Stimulated activated CD8-positive, alpha-beta memory T cell treated with anti-CD3 and anti-CD28 coated beads, Interleukin-4, amount 100 ng/mL, for 24 hours (primary cell): Measurements from ENCODE around the gene CNOT1.

Source experiments
- DNase-seq: peaks from one replicate; pipeline ENCODE4 v3.0.0-alpha.2; 2020; ENCODE audit warnings: low read depth

CNOT1 gene

GRCh38 chr16:58516768-58517107 is 112.9 kb downstream of the CNOT1 start:
- no peak for DNase-seq

DNA sequence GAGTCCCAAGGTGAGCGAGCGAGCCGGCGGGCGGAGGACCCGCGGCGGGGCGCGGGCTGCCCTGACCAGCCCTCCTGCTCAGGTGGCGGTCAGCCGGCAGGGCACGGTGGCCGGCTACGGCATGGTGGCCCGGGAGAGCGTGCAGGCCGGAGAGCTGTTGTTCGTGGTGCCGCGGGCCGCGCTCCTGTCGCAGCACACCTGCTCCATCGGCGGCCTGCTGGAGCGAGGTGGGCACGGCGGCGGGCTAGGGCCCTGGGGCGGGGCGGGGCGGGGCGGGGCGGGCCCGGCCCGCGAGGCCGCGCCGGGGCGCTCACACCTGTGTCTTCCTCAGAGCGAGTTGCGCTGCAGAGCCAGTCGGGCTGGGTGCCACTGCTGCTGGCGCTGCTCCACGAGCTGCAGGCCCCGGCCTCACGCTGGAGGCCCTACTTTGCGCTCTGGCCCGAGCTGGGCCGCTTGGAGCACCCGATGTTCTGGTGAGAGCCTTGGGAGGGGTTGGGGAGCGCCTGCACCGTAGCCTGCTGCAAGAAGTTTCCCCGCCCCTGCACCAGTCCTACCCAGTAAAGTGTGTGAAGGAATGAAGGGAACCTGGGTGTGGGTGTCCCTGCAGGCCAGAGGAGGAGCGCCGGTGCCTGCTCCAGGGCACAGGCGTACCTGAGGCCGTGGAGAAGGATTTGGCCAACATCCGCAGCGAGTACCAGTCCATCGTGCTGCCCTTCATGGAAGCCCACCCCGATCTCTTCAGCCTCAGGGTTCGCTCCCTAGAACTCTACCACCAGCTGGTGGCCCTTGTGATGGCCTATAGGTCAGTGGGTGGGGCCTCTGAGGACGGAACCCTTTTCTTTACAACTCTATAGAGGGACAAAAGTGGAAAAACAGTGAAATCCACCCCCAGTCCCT is 113.5 kb downstream of the CNOT1 start:
- DNase-seq = no peak

- peak; percentile 74 for DNase-seq
Observed at GRCh38 chr16:58515125-58515870, 114.3 kb downstream of the CNOT1 start, which contains the start of gene SETD6. Gene SETD6, plus strand, starts transcription at chr16:58515517. Its CDS starts 21 bp downstream, at chr16:58515538.

- no peak for DNase-seq
Observed at GRCh38 chr16:58513874-58514273, 115.8 kb downstream of the CNOT1 start.

- DNase-seq = peak; percentile 80
Observed at GRCh38 chr16:58511933-58512815, 117.5 kb downstream of the CNOT1 start.

DNA sequence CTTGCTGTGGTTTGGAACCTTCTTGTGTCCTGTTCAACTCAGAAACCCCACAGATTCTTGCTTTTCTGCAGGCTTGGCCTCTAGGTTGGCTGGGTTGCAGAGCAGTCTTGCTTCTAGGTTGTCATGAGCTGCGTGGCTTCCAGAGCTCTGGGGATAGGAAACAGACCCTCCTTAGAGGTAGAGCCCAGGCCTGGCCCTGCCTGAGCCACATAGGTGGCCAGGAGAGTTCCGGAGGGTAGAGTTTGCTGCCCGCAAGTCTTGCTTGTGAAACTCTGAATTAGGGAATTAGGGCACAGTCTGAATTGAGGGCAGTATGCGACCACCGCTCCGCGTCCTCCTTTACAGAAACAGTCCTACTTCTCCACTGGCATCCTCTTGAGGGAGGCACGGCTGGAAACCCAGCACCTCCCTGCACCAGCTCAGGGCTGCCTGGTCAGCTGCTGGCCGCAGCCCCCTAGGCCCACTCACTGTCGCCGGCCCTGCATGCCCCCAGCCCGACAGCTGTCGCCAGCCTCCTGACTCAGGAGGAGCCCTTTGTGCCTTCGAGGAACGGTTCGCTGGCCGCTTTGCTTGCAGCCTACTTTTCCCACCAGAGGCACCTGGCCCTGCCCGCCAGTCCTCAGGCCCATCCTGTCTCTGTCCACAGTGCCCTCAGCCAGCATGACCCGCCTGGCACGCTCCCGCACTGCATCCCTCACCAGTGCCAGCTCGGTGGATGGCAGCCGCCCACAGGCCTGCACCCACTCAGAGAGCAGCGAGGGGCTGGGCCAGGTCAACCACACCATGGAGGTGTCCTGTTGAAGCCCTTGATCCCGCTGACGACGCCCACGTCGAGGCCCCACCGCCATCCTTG is 118.6 kb downstream of the CNOT1 start:
- DNase-seq = no peak

DNA sequence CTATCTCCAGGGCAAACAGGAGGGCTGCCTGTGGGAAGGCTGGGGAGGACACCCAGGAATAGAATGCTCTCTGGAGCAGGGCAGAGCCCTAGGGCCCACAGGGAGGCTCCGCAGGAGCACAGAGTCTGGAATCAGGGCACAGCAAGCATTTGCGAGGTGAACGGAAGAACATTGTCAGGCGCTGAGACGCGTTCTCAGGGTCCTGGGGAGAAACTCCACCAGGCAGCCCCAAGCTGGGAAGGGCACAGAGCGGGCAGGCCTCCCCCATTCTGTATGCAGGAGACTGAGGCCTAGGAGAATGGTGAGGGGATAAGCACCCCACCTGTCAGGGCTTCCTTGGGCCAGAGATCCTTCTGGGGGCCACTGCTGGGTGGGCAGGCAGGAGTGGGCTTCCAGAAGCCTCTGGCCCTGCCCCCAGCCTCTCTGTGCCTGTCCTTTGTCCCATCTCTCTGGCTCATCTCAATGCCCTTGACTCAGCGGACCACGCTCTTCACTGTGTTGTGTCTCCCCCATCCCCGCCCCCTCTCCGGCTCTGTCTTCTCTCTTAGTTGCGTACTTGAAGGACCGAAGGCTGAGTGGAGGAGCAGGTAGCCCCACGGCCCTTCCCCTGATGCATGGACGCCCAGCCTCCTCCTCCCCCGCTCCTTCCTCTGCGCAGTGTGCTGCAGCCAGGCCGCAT is 119.4 kb downstream of the CNOT1 start:
- DNase-seq = no peak

GRCh38 chr16:58509256-58510096 is 120.2 kb downstream of the CNOT1 start:
- DNase-seq = no peak

GRCh38 chr16:58508671-58509251 is 120.9 kb downstream of the CNOT1 start:
- DNase-seq = no peak

DNA sequence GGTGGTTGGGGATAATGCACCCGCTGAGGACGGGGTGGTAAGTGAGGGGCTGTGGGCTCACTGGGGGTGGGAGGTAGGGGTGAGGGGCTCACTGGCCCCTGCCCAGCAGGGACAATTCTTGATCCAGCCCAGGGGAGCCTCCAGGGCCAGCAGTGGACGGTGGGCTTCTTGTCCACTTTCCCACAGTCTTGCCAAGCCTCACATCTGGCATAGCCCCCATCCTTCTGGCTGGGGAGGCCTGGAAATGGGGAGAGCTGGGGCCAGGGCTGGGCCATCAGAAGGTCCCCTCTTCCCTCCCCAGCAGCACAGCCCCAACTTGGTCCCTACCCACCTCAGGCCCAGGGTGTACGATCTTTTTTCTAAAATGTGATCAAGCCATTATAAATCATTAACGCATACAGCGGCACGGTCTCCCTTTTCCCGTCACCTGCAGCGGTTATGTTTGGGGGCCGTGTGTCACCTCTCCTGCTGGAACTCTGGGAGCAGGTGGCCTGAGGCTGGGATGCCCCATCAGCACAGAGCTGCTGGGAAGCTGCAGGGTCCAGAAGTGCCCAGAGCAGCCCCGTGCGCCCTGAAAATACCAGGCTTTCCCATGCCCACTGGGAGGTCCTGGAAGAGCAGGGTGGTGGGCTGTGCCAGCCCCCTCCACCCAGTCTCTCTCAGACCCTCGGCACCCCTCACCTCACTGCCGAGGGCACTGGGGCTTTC is 121.5 kb downstream of the CNOT1 start:
- DNase-seq = no peak

- no peak for DNase-seq
Observed at GRCh38 chr16:58507195-58507962, 122.2 kb downstream of the CNOT1 start.

GRCh38 chr16:58506241-58507194 is 123.1 kb downstream of the CNOT1 start:
- no peak for DNase-seq

DNA sequence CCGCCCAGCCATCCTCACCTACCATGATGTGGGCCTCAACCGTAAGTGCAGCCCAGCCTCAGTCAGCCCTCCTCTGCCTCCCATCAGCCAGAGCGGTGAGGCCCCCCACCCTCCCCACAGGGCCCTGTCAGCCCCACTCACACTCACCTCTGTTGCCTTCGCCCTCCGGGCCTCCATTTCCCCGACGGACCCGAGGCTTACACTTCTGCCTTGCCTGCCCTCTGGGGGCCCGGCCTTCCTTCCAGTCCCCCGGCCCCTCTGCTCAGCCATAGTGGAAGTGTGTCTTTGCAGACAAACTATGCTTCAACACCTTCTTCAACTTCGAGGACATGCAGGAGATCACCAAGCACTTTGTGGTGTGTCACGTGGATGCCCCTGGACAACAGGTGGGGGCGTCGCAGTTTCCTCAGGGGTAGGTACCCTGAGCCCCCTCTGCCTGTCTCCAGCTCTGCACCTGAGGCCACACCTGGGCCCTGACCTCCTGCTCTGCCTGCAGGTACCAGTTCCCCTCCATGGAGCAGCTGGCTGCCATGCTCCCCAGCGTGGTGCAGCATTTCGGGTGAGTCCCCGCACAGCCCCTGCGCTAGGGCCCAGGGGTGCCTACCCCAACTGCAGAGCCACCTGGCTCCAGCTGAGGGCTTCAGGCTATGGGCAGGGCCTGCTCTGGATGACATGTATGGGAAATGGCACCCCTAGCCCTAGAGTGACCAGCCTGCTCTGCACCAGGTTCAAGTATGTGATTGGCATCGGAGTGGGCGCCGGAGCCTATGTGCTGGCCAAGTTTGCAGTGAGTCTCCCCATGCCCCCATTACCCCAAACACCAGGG is 125.5 kb downstream of the CNOT1 start:
- no peak for DNase-seq

- DNase-seq = no peak
Observed at GRCh38 chr16:58503166-58503862, 126.3 kb downstream of the CNOT1 start.

GRCh38 chr16:58502217-58502921 is 127.3 kb downstream of the CNOT1 start:
- no peak for DNase-seq
